ENCODE data around the gene LPO.

The LPO gene

DNA sequence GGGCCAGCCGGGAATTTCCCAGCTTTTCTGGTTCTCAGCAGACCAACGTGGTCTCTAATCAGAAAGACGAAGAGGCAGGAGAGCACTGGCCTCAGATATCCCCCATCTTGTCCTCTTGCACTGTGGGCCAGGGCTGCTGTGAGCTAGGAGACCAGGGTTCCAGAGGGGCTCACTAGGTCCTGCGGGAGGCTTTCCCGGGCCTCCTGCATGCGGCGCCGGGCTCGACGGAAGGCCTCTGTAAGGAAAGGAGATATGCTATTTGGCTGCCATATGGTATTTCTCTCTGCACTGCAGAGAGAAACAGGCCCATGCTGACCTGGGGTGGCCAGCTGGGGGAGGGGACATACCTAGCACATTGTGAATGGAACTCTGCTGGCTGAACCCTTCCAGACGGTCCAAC lies 32.4 kb upstream of the LPO start:
- H3K27ac ChIP-seq = no peak overlapping the region
- no peaks in the 10 kb centered on the region for H3K27me3 ChIP-seq
- no peaks in the 10 kb centered on the region for H3K4me1 ChIP-seq (ENCODE audit: control insufficient read depth in 1 of 2, insufficient read depth in 1 of 2, low read depth in 1 of 2, low read length in 1 of 2)
- TF ChIP-seq, protein P1, sequence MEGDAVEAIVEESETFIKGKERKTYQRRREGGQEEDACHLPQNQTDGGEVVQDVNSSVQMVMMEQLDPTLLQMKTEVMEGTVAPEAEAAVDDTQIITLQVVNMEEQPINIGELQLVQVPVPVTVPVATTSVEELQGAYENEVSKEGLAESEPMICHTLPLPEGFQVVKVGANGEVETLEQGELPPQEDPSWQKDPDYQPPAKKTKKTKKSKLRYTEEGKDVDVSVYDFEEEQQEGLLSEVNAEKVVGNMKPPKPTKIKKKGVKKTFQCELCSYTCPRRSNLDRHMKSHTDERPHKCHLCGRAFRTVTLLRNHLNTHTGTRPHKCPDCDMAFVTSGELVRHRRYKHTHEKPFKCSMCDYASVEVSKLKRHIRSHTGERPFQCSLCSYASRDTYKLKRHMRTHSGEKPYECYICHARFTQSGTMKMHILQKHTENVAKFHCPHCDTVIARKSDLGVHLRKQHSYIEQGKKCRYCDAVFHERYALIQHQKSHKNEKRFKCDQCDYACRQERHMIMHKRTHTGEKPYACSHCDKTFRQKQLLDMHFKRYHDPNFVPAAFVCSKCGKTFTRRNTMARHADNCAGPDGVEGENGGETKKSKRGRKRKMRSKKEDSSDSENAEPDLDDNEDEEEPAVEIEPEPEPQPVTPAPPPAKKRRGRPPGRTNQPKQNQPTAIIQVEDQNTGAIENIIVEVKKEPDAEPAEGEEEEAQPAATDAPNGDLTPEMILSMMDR (IDR thresholded peaks at IDR 0.05) = no peak
- no peaks in the 10 kb centered on the region for H3K9me3 ChIP-seq
- H3K4me3 ChIP-seq (ENCODE audit: low read depth in 1 of 2, low read length in 1 of 2) = no peak overlapping the region
- peaks cover 9% of the 10 kb centered on the region for H3K36me3 ChIP-seq

DNA sequence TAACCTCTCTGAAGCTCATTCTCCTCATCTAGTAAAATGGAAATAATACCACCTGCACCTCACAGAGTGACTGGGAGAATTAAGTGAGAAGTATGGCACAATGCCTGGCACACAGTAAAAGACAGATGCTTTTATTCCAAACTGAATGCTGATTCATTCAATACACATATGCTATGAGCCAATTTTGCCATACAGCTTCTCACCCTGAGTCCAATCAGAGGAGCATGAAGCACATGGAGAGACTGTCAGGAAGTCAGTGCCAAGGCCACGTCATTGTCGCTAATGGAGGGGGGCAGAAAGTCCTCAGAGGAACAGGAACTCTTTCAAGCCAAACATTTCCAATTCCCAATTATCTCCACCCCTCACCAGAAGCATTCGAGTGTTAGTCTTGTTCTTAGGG lies 30.9 kb upstream of the LPO start:
- Histone ChIP-seq H3K9me3 (no peaks in the 10 kb centered on the region), H3K36me3 (peaks cover 9% of the 10 kb centered on the region), H3K4me1 (ENCODE audit: control insufficient read depth in 1 of 2, insufficient read depth in 1 of 2, low read depth in 1 of 2, low read length in 1 of 2) (no peaks in the 10 kb centered on the region)

DNA sequence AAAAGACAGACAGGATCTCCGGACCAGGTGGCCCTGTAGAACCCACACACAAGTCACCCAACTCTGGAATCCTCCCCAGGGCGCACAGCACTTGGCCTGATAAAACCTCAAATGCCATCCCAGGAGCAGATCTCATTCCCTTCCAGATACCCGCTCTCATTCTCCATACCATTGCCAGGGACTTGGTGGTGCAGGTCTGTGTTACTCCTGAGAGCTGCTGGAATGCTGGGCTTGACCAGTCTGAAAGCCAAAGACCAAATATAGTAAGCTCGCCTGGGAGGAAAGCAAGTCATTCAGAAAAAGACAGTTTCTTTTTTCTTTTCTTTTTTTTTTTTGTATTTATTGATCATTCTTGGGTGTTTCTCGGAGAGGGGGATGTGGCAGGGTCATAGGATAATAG lies 30.0 kb upstream of the LPO start:
- H3K36me3 ChIP-seq = peaks cover 9% of the 10 kb centered on the region

More for the DNA sequence above, 30.9 kb upstream of the LPO start:
- H3K4me3 ChIP-seq (ENCODE audit: low read depth in 1 of 2, low read length in 1 of 2) = no peak overlapping the region
- TF ChIP-seq, protein P1 (IDR thresholded peaks at IDR 0.05) = no peak
- H3K27ac ChIP-seq = no peak overlapping the region
- H3K27me3 ChIP-seq = no peaks in the 10 kb centered on the region

DNA sequence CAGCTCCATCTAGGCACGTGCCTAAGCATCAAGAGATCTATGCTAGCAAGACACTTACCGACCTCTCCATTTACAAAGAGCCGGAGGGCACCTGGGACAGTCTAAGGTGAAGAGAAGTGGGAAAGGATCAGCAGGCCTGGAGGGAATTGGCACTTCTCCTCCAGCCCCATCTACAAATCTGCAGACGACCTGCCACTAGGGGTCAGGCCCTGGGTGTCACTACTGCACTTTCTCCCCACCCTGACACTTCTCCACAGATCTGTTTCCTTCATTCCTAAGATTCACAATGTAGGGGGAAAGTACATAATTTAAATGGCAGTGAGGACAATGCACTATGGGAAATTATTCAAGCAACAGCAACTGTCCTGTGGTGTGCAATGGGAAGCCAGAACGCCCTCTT lies 27.5 kb upstream of the LPO start:
- TF ChIP-seq, protein P1 (IDR thresholded peaks at IDR 0.05) = no peak
- H3K36me3 ChIP-seq = peaks cover 9% of the 10 kb centered on the region
- H3K4me3 ChIP-seq (ENCODE audit: low read depth in 1 of 2, low read length in 1 of 2) = no peak overlapping the region
- H3K9me3 ChIP-seq = no peaks in the 10 kb centered on the region
- no peak overlapping the region for H3K27ac ChIP-seq
- H3K27me3 ChIP-seq = no peaks in the 10 kb centered on the region
- no peaks in the 10 kb centered on the region for H3K4me1 ChIP-seq (ENCODE audit: control insufficient read depth in 1 of 2, insufficient read depth in 1 of 2, low read depth in 1 of 2, low read length in 1 of 2)

More for the DNA sequence above, 30.0 kb upstream of the LPO start:
- TF ChIP-seq, protein P1 (IDR thresholded peaks at IDR 0.05) = no peak
- H3K9me3 ChIP-seq = no peaks in the 10 kb centered on the region
- no peaks in the 10 kb centered on the region for H3K27me3 ChIP-seq
- H3K4me1 ChIP-seq (ENCODE audit: control insufficient read depth in 1 of 2, insufficient read depth in 1 of 2, low read depth in 1 of 2, low read length in 1 of 2) = no peaks in the 10 kb centered on the region
- no peak overlapping the region for H3K27ac ChIP-seq
- H3K4me3 ChIP-seq (ENCODE audit: low read depth in 1 of 2, low read length in 1 of 2) = no peak overlapping the region

DNA sequence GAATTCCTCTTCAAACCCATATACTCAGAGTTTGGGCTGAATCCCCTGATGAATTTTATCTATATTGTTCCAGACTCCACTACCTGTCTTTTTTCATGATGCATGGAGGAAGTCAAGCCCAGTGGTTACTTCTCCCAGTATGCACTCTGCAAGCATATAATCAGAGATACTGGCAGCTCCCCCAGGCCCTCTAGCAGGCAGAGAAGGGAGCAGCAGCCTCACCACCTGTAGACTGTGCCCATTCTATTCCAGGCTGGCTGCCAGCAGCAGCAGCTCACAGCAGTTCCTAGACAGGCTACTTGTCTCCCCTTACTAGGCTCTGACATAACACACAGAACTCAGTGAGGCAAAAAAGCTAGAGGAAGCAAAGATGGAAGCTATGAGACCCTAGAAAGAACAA lies 22.7 kb upstream of the LPO start:
- no peaks in the 10 kb centered on the region for H3K36me3 ChIP-seq
- peaks cover 15 to 19% of the 10 kb centered on the region in 2 experiments for H3K4me1 ChIP-seq (ENCODE audit: control insufficient read depth in 1 of 2, insufficient read depth in 1 of 2, low read depth in 1 of 2, low read length in 1 of 2)
- no peaks in the 10 kb centered on the region for H3K9me3 ChIP-seq
- H3K27ac ChIP-seq = no peak overlapping the region
- TF ChIP-seq, protein P1 (IDR thresholded peaks at IDR 0.05) = no peak
- H3K27me3 ChIP-seq = no peaks in the 10 kb centered on the region
- H3K4me3 ChIP-seq (ENCODE audit: low read depth in 1 of 2, low read length in 1 of 2) = no peak overlapping the region

DNA sequence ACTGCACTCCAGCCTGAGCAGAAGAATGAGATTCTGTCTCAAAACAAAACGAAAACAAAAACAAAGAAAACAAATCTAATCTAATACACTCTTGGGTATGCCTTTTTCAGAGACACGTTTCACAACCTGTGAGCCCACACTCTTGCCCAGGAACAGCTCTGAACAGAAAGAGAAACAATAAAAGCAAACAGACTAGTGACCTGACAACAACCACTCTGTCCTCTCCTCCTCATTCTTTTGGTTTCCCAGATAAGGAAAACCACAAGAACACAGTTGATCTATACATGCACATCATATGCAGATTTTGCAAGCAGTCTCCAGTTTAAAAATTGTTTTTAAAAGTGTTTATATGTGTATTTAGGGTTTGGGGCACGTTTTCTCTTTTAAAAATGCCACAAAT lies 20.6 kb upstream of the LPO start:
- TF ChIP-seq, protein P1 (IDR thresholded peaks at IDR 0.05) = no peak
- no peak overlapping the region for H3K4me3 ChIP-seq (ENCODE audit: low read depth in 1 of 2, low read length in 1 of 2)
- H3K36me3 ChIP-seq = no peaks in the 10 kb centered on the region
- no peaks in the 10 kb centered on the region for H3K9me3 ChIP-seq
- H3K4me1 ChIP-seq (ENCODE audit: control insufficient read depth in 1 of 2, insufficient read depth in 1 of 2, low read depth in 1 of 2, low read length in 1 of 2) = peaks cover 15 to 19% of the 10 kb centered on the region in 2 experiments
- H3K27ac ChIP-seq = no peak overlapping the region
- H3K27me3 ChIP-seq = no peaks in the 10 kb centered on the region

All from neutrophil (primary cell).